Activated gamma-delta T cell treated with anti-CD3 and anti-CD28 coated beads, Interleukin-2, amount 50 U/mL, for 16 hours (primary cell): ENCODE results near the gene TWNK.

Source experiments
- DNase-seq: peaks from one replicate; pipeline ENCODE4 v3.0.0-alpha.2; 2020; ENCODE audit warnings: low read depth

Gene TWNK

DNA sequence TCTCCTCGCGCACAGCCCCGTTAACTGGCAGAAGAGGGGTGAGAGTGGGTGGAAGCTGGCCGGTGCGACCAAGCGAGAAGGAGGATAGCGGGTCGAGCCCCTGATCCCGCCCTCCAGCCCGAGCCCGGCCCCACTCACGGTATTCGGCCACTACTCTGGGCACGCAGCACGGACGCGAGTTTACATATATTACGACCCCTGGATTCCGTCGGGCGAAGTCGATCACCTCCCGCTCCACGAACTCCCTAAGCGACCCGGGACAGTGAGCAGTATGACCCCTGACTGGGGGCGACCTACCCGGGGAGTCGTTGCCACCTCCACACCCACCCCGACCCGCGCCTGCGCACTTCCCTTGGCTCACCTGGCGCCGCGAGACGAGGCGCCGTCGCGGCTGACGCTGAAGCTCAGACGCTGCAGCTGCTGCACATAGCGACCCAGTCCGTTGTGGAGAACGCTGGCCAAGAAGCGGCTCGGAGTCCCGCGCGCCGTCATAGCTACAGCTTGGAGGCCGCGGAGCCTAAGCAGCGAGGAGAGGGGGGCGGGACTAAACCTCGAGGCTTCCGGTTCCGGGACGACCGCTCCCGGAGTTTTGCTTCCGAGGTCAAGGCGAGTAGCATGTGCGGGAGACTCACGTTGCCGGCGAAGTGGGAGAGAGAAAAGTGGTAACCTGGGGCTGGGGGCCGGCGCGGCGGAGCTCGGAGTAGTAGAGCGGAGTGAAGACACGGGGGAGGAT lies at the start of gene TWNK, which contains the start of gene MRPL43:
Gene TWNK (plus strand): TSS at position 592 of the 733 bp plus-strand sequence. CDS start 668 bp downstream, outside the sequence.
Gene MRPL43 (minus strand): TSS at position 546 of the 733 bp plus-strand sequence. CDS start 54 bp downstream, at position 492.
- DNase-seq = peak; percentile 77

DNA sequence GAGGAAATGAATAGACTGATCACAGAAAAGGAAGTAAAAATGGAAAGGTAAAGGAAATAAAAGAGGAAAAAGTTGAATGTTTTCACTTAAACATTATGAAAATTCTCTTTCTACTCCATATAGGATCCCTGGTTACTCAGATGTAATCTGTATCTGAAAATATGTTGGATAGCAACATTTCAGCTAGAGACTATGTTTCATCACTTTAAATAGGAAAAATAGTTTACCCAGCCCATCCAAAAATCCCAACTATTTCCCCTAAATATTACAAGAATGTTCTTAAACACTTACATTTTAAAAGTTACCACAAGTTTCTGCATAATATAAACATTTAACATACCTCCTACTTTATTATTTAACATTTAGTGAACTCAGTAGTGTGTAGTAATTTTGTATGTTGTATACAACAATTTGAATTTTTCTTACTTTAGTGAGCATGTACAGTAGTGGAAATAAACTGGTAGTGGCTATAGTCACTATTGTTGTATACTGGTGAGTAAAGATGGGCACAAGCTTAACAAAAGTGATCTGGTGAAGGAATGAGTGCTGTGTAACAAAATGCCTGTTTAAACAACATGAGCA lies 47.5 kb upstream of the TWNK start:
- DNase-seq = no peak

DNA sequence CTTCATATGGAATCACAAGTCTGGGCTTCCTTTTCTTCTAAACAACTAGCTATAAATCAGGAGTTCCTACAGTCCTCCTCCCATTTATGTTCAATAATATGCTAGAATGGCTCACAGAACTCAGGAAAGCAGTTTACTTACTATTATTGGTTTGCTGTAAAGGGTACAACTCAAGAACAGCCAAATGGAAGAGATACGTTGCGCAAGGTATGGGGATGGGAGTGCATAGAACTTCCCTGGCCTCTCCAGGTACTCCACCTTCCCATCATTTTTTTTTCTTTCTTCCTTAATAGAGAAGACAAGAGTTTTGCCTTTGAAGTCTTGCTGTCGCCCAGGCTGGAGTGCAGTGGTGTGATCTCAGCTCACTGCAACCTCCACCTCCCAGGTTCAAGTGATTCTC lies 45.1 kb upstream of the TWNK start:
- no peak for DNase-seq

DNA sequence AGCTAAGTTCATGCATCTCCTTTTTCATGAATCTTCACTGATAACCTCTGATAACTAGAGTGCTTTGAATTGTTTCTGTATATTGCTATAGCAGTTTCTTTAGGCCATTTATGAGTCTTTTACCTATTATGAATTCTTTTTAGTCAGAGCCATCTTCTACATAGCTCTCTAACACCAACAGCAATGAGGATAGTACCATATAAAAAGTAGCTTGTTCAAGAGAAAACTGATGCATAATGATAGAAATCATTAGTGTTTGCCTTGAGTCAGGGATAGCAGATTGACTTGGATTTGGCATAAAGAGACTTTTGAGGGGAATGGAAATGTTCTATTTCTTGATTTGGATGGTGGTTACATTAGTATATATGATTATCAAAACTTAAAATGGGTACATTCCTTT lies 43.8 kb upstream of the TWNK start:
- no peak for DNase-seq

DNA sequence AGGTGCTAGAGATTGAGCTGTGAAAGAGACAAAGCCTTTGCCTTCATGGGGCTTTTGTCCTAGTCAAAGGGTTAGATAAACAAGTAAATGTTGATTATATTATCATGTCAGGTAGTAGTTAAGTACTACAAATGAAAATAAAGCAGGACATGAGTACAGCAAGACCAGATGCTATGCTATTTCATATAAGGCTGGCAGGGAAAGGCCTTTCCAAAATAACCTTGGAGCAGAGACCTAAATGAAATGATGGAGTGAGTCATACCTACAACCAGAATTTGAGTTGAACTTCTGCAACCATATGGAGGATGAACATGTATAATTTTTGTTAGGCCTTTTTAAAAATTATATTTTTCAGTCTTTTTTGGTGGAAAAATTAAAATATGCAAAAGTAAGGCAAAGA lies 41.6 kb upstream of the TWNK start:
- DNase-seq = no peak

DNA sequence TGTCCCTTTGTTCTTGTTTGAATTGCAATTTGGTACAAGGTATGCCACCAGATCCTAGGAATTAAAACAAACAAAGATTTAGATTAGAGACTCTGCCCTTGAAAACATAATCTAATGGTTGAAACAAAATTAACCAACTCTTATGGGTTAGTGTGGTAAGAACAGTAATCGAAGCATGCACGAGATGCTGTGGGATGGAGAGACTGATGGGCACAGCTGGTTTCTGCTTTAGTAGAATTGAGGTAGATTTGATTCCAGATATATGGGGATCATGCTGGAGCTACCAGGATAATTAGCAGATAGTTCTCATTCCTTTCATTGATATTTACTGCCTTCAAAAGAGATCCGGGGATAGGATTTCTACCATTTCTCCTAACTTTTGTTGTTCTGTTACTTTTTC lies 38.4 kb upstream of the TWNK start:
- no peak for DNase-seq

DNA sequence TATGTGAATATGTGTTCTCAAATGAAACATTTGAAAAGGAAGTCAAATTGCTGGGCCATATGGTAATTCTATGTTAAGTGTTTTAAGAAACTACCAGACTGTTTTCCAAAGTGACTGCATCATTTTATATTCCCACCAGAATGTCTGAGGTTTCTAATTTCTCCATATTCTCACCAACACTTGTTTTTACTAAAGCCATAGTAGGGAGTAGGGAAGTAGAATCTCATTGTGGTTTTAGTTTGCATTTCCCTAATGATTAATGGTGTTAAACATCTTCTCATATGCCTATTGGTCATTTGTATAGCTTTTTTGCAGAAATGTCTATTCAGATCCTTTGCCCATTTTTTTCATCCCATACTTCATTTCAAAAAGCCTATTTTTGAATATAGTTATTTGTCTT lies 27.1 kb upstream of the TWNK start:
- no peak for DNase-seq

DNA sequence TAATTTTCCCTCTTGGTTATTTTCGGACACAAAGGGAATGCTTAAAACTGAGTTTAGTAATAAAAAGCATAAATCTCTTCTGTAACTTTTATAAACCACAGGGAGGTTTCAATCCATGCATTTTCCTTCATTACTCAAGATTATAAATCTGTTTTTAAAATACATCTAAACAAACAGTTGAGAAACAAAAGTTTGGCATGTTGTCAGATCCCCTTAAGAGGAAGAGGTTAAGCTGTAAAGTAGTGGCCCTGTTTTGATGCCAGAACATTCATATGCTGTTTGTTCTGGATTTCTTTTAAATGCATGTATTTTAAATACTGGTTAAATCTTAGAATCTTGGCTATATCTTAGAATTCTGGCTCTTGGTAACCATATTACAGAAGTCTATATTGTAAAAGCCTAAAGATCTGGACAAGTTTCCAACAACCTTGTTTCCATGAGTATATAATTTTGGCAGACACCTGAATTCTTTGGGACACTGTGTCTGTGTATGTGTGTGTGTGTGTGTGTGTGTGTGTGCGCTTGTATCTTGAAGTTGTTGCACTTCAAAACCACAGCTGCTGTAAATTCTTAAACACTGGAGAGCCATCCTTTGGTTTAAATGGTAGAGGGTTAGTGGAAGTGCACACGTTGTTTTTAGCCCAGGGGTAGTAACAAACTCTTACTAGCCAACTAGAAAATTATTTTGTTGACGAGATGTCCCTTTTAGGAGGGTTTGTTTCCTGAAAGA lies 24.8 kb upstream of the TWNK start:
- DNase-seq = no peak

DNA sequence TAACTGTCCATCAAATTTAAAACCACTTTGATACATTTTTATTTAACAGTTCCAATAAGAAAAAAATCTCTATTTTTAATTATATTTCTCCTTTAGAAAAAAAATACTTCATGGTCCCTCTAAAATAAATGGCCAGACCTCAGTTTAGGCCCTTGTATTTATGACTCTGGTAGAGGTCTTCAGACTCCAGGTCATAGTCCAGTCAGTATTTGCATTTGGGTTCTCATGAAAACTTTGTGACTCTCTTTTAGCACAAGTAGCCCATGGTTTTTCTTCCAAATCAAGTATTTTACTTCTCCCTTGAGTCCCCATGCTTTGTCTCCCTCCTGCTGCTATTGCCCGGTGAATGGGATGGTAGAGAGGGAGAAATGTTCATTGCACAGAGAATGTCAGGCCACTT lies 23.5 kb upstream of the TWNK start:
- no peak for DNase-seq

DNA sequence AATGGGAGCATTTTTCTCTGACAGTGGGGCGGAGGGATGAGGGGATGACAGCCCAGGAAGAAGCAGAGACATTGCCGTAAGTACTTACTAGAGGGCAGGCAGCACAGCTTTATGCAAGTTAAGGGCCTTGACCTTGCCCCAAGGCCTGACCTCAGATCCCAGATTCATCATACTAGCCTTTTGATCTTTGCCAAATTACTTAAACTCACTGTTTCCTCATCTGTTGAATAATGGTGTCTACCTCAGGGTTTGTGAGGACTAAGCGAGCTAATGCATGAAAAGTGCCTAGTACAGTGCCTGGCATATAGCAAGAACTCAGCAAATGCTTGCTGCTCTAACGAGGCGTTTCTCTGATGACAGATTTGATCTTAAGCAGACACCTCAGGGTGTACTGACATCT lies 21.5 kb upstream of the TWNK start:
- no peak for DNase-seq

DNA sequence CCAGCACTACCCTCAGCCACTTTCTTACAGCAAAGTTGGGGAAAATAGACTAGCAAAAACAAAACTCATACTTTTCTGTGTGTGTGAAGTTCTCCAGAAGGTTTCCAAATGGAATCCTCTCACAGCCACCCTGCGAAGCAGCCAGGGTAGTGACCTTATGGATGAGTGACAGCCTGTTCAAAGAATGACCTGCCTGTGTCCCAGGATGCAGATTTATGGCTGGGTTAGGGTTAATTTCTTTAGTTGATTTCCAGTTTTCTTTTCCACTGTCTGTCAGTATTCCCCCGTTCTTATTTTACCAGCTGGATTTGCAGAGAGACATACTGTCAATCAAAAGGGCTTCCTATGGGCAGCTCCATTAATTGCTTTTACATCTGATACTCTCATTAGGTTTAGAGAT lies 20.5 kb upstream of the TWNK start:
- DNase-seq = no peak

DNA sequence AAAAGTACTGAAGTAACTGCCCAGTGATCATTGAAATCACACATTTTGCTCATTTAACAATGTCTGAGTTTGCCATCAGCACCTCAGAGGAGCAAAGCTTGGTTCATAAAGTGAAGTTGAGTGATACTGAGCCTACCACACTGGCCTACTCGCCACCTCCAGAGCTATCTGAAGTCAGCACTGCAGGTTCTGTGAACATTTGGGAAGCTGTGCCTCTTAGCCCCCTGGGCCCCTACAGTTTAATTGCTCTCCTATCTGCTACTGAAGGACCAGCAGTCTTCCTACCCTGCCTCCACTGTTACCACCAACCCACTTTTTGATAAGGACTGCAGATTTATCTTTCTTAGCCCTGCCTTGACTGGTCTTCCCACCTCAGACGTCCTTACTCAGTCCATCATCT lies 20.0 kb upstream of the TWNK start:
- DNase-seq = no peak

DNA sequence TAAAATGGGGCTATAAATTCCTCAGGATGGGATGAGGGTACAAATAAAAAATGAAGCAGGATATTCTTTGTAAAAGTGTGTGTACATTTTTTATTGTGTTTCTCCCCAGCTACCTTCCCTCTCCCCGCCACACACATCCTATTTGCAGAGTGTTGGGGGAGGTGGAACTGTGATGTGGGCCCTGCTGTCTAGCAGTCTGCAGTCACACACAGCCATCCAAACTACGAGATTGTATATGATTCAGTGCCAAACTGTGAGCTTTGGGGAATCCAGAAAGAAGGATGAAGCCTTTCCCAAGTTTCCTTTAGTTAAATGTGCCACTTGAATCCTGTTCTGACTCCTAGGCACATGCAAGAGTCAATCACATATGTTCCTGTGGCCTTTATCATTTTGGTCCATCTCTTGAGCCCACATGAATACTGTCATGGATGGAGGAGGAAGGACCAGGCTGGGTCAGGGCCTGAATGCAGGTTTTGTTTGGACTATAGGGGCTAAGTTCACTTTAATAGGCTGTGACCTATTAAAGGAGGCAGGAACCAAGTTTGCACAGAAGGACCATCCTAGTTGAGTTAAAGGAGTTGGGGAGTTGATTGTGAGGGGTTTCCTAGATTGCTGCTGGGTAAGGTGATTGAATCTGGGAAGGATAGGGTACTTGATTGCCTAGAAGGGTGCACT lies 19.1 kb upstream of the TWNK start:
- no peak for DNase-seq

DNA sequence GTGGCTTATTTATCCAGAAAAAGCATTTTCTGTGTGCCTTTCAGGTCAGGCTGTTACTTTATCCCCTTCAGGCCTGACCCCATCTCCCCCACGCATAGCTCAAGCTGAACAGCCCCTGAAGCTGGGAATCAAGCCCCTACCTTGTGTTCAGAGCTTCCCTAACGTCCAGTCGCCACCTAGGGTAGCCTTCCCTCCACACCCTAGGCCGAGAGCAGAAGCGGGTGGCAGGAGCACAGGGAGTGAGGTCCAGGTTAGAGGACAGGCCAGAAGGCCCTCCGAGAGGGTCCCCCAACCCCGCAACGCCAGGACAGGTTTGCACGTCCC lies 18.5 kb upstream of the TWNK start:
- no peak for DNase-seq

DNA sequence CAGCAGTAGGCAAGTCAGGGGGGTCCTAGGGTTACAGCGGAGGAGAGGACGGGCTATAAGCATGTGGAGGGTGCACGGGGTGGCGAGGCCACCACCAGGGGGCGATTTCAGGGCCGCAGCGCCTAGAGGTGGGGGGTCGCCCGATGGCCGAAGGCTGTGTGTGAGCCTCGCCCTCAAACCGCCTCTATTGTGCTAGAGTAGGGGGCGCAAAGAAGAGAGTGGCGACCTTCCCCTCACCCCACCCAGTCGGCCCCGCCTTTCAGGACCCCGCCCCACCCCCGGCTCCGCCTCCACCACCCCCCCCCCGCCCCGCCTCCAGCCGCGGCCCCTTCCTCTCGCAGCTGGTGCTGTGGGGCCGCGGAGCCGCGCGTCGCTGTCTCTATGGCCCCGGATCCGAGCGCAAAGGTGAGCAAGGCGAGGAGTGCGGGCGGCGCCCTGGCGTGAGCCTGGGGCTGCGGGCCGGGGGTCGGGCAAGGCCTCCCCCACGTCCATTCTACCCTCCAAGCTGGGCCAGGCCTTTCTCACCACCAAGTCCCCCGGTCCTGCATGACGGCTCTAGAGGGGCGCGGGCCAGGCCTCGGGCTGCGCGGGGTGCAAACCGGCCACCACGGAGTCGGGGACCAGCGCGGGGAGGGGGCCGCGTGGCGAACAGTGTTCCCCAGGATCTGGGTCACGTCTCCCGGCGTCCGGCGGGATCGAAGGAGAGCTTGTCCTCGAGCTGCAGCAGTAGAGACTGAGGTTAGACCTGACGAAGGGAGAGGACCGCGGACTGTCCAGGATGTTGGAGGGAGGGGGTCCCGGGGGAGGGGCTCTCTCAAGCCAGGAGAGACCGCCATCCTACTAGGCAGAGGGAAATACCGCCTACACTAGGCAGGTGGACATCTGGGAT lies 17.9 kb upstream of the TWNK start, which contains the start of gene SEMA4G:
Gene SEMA4G (plus strand): TSS at position 318 of the 889 bp plus-strand sequence. CDS start 3,409 bp downstream, outside the sequence.
- DNase-seq = peak; percentile 24

DNA sequence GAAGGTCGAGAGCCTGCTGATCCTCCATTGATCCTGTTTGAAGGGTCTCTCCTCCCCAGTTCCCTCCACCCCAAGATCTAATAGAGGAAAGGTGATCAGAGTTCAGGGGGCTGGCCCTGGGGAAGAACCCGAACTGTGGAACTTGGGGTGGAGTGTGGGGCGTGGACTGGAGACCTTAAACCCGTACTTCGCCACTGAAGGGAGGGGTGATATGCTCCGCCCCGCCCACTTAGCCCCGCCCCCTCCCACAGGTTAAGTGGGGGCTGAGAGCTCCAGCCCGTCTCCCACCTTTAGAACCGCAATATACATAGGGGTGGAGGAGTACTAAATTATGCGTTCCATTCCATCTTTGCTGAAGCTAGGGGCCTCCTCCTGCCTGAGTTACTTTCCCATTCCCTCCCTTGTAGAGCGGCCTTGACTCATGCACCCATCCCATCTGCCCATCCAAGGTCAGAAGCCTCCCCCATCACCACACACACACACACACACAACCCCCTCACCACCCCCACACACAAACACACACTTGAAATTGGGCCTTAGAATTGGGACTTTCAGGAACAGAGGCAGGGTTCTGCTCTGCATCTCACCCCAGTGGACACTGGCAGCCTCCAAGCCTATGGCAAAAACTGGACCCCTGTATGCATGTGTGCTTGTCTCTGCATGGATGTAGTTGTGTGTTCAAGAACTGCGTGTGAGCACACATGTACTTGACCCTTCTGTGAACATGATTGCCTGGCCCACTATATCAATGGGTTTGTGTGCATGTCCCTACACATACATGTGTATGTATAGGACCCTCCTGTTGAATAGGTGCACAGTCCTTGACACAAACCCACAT lies 17.0 kb upstream of the TWNK start:
- DNase-seq = no peak

DNA sequence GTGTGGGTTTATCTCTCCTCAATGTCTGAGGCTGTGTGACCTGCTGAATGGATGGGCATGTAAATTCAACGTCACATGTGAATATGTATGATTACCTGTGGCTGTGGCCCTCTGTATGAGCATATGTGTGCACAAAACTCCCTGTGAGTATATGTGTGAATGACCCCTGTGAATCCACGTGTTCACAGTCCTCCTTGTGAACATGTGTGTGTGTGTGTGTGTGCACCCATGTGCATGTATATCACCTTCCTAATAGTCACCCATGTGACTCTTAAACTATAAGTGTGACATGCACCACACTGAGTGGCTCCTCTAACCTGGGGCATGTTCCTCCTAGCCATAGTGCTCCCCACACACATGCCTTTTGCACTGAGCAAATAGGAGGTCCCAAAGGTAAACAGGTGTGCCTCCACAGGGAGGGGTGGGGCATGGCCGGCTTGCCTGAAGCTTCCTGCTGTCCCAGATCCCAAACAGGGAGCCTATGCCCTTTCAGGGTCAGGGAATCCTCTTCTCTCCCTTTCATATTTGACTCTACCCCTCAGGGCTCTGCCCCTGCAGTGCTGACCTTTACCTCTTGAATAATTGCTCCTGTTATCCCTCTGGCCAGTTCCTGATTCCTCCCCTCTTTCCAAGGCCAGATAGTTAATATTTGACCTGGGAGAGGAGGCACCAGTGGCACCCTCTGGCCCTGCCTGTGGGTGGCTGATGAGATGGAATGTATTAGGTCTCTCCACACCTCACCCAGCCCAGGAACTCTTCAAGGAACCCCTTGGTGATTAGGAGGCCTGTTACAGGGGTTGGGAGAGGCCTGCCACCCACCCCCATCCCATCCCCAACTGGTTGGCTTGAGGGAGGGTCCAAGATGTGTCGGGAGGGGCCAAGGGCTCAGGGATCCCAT lies 16.2 kb upstream of the TWNK start:
- DNase-seq = no peak

DNA sequence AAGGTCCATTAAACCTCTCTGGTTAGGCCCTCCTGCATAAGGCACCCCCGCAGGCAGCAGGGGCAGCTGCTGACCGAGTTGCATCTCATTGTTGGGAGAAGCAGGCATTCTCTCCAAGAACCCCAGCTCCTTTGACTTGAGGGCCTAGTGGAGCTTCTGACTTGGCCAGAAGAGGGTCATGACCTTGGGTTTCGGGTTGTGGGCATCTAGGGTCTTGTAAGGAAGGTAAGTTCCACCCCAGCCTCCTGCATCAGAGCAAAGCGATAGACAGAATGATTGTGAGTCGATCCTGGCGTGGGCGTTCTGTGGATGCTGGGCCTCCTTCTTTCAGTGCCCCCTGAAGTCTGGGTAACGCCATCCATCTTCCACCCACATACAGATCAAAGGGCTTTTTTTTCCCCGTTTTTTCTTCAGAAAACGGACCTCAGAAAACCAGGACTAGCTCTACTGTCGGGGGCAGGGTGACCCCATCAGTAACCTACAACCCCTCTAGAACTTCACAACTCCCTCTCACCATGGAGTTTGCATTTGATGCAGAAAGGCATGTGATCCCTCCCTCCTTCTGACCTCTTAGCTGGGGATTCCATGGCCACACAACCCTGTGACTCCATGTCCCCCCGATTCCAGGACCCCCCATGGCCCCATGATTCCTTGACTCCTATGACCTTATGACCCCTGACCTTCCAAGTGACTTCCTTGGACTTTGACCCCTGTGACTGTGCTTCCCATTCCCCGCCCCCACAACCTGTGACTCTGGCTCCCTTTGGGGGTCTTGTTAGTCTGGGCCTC lies 15.0 kb upstream of the TWNK start:
- no peak for DNase-seq
